Fibroblast of villous mesenchyme (primary cell): Measurements from ENCODE around the gene PRKRIP1. TPM values are rescaled to one million over a fixed set of nuclear protein-coding genes. Genes with fewer than 3 reads are reported as not detected.

Experiments used
- DNase-seq: peaks from one replicate; pipeline ENCODE4 v3.0.0-alpha.2; 2010; ENCODE audit warnings: low read depth
- H3K4me3 ChIP-seq: 2 replicates; pipeline ENCODE4 v1.5.1; 2011; ENCODE audit warnings: low read depth, mild to moderate bottlenecking, low read length
- total RNA-seq: library from RNA; depleted of rRNA; stranded (reverse); fragments of >200 nt; gene quantifications from 2 replicates; pipeline ENCODE4 v1.2.3, GENCODE V29; 2012
- TF ChIP-seq, protein P1 (sequence below): IDR thresholded peaks from 2 replicates; pipeline ENCODE4 v1.5.1; 2012; ENCODE audit warnings: low read depth, mild to moderate bottlenecking, low read length; ENCODE audit not compliant: insufficient read depth

The PRKRIP1 gene
- total RNA-seq, 1 donor, result 18.6 TPM

DNA sequence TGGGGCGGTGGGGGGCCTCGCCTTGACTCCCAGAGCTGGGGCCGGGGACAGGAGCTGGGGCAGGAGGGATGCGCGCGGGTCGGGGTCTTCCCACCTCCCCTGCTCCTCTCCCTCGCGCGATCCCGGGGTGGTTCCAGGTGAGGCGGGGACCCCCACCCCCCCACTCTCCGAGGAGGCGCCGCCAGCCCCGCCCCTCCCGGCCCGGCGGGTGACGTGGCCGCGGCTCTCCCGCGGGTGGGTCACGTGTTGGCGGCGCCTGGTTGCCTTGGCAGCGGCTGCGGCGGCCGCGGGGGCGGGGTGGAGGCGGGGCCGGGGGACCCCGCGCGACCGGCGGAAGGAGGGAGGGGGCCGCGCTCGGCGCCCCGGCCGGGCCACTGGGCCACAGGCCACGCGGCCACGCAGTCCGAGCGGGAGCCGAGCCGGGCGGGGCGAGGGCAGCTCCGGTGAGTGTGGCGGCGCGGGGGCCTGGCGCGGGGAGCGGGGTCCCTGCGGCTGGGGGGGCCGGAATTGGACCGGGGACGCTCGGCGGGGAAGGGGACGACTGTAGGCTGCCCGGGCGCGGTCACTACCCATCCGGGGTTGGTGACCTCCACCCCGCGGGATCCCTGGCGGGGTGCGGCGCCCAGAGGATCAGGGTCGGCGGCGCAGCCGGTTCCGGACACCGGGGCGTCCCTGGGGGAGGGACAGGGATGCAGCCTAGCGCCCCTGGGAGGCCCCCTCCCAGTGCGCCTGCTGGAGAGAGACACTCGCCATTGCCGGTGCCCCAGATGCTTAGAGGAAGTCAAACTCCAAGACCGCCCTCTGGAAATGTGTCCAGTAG lies 37.3 kb downstream of the PRKRIP1 start, which contains the start of gene ORAI2:
ORAI2 (plus strand) TSS at position 357 of the 820 bp plus-strand sequence. CDS start 5,382 bp downstream, outside the sequence.
- TF ChIP-seq, protein P1, sequence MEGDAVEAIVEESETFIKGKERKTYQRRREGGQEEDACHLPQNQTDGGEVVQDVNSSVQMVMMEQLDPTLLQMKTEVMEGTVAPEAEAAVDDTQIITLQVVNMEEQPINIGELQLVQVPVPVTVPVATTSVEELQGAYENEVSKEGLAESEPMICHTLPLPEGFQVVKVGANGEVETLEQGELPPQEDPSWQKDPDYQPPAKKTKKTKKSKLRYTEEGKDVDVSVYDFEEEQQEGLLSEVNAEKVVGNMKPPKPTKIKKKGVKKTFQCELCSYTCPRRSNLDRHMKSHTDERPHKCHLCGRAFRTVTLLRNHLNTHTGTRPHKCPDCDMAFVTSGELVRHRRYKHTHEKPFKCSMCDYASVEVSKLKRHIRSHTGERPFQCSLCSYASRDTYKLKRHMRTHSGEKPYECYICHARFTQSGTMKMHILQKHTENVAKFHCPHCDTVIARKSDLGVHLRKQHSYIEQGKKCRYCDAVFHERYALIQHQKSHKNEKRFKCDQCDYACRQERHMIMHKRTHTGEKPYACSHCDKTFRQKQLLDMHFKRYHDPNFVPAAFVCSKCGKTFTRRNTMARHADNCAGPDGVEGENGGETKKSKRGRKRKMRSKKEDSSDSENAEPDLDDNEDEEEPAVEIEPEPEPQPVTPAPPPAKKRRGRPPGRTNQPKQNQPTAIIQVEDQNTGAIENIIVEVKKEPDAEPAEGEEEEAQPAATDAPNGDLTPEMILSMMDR, result no peak
- DNase-seq, result peak; percentile 72
- peak within 1 kb of the TSS; percentile 81 for H3K4me3 ChIP-seq

- peak overlapping the region; percentile 81 for H3K4me3 ChIP-seq
- no peak for DNase-seq
- TF ChIP-seq, protein P1, result no peak
Measured at GRCh38 chr7:102434039-102434486, 37.9 kb downstream of the PRKRIP1 start.

DNA sequence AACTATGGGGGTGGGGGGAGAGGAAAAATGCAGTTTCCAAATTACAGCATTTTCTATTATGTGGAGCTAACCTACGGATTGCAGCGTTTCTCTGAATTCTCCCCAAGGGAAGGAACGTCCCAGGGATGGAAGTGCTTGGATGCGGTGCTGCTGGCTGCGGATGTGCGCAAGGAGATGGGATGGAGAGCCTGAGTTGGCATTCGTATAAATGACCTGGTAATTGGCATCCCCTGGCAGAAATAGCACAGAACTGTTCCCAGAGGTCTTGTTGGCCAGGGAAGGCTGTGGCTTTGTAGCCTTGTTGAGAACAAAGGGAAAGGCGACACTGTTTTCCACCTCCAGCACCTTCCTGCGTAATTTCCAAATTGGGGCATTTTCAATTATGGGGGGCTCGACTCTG lies 40.0 kb downstream of the PRKRIP1 start:
- no peak overlapping the region for H3K4me3 ChIP-seq
- DNase-seq, result no peak
- TF ChIP-seq, protein P1, result no peak

DNA sequence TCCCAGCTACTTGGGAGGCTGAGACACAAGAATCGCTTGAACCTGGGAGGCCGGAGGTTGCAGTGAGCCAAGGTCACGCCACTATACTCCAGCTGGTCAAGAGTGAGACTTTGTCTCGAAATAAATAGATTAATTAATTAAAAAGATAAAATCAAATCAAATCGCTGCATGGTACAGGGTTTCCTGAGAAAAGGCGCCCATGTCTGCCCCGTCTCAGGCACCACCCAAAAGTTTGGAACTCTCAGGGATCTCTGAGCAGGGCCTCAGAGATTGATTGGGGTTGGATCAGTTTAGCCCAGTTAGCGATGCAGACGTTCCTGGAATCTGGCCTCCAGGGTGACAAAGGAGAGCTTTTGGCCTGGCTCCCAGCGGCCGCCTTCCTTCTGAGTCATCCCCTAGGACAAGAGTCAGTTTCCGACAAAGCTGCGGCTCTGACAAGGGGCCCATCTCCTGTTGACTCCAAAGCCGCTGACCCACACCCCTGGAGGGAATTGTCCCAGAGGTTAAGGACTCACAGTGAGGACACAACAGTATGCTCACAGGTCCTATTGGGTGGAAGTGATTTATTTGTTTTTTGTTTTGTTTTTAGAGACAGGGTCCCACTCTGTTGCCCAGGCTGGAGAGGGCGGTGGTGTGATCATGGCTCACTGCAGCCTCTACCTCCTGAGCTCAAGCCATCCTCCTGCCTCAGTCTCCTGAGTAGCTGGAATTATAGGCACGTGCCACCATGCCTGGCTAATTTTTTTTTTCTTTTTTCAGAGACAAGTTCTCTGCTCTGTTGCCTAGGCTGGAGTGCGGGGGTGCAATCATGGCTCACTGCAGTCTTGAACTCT lies 44.0 kb downstream of the PRKRIP1 start:
- TF ChIP-seq, protein P1, result no peak
- no peak overlapping the region for H3K4me3 ChIP-seq
- DNase-seq, result peak; percentile 76

- TF ChIP-seq, protein P1, result no peak
- no peak overlapping the region for H3K4me3 ChIP-seq
- DNase-seq, result no peak
Measured at GRCh38 chr7:102444961-102445673, 49.0 kb downstream of the PRKRIP1 start.

GRCh38 chr7:102445674-102446071 lies 49.5 kb downstream of the PRKRIP1 start:
- no peak overlapping the region for H3K4me3 ChIP-seq
- TF ChIP-seq, protein P1, result no peak
- no peak for DNase-seq
